Fibroblast of mammary gland (primary cell): ENCODE results near the gene CNN3.
A peak's percentile ranks its signal among the peaks of the same experiment; 100 is the strongest.

Experiments
- DNase-seq: peaks from one replicate; pipeline ENCODE4 v3.0.0-alpha.2; 2010; ENCODE audit warnings: low read depth
- H3K4me3 ChIP-seq: 2 replicates; pipeline ENCODE4 v1.5.1; 2011; ENCODE audit warnings: low read depth, mild to moderate bottlenecking, low read length, moderate library complexity; ENCODE audit not compliant: control insufficient read depth
- TF ChIP-seq, protein P1 (sequence below): conservative IDR thresholded peaks from 2 replicates; pipeline ENCODE4 v1.5.1; 2011; ENCODE audit warnings: low read depth, low read length, inconsistent platforms; ENCODE audit not compliant: control insufficient read depth, insufficient read depth

Gene CNN3

DNA sequence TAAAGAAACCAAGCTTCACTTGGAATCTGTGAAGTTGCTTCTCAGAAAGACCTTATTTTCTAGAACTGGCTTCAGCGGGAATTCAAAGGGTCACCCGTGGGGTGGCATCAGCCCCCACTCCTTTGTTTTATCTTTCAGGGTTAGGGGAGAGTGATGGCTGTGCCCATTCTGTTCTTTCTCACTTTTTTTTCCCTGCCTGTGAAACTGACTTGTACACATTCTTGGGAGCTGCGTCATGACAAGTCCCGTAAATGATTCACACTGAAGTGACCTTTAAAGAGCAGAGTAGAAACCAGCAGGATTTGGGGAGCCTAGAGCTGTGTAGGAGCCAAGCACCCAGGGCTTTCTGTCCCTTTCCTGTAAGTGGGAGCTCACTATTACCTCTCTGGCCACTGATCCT, 63.0 kb downstream of the CNN3 start:
- peak; percentile 89 for DNase-seq
- no peak overlapping the region for H3K4me3 ChIP-seq
- TF ChIP-seq, protein P1, sequence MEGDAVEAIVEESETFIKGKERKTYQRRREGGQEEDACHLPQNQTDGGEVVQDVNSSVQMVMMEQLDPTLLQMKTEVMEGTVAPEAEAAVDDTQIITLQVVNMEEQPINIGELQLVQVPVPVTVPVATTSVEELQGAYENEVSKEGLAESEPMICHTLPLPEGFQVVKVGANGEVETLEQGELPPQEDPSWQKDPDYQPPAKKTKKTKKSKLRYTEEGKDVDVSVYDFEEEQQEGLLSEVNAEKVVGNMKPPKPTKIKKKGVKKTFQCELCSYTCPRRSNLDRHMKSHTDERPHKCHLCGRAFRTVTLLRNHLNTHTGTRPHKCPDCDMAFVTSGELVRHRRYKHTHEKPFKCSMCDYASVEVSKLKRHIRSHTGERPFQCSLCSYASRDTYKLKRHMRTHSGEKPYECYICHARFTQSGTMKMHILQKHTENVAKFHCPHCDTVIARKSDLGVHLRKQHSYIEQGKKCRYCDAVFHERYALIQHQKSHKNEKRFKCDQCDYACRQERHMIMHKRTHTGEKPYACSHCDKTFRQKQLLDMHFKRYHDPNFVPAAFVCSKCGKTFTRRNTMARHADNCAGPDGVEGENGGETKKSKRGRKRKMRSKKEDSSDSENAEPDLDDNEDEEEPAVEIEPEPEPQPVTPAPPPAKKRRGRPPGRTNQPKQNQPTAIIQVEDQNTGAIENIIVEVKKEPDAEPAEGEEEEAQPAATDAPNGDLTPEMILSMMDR = no peak

DNA sequence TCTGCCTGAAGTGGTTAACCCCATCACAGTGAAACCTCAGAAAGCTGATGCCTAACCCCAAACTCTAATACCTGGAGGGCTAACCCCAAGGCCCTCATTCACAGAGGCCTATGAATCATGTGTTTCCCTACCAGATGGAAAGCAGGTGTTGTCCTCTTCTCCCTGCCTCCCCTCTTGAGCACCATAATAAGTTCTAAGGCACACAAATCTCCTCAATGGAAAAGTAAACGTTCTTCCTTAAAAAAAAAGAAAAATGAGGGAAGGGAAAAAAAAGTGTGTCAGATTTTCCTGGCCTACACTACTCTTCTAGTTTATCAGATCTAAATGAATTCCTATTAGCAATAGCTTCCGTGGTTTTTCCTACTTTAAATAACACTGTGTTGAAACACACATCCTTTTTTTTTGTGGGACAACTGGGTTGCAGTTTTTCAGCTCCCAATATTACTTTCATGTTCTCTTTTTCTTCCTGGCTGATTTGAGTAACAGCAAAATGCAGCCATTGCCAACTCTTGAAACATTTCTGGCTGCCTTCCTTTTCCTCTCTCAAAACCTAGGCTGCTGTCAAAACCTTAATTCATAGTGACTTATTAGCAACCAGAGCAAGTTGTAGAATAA, 63.5 kb downstream of the CNN3 start:
- no peak overlapping the region for H3K4me3 ChIP-seq
- TF ChIP-seq, protein P1 = no peak
- DNase-seq = peak; percentile 75

DNA sequence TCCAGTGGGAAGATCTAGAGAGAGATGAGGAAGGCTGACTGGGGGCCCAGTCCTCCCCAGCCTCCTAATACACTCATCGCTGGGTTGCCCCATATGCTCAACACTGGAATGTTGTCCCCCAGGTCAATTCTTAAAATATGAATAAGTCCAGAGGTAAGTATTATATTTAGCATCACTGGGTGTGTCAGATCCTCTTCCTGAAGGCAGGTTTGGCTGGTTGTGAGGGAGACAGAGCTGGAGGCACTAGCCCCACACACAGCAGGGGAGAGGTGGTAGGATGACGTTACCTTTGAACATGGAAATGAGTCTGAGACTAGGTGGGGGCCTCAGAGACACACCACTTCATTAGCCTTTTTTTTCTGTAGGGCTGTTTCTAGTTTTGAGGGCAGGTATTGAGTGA, 64.2 kb downstream of the CNN3 start:
- H3K4me3 ChIP-seq = no peak overlapping the region
- DNase-seq = no peak
- TF ChIP-seq, protein P1 = no peak

DNA sequence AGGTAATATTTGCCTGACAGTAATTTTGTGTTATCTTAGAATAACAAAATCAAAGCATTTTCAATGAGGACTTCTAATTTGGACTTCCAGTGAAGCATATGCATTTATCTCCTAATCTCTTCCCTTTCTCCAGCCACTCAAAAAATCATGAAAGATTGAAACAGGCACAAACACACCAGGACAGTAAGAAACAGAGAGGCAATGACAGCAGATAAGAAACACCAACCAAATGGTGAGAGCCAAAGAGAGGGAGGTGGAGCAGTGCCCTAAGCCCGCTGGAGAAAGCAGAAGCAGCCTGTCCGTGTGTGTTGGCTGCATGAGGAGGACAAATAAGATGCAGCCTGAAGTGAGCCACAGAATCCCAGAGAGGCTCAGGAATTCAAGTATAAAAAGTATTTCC, 67.7 kb downstream of the CNN3 start:
- H3K4me3 ChIP-seq = no peak overlapping the region
- TF ChIP-seq, protein P1 = no peak
- no peak for DNase-seq

DNA sequence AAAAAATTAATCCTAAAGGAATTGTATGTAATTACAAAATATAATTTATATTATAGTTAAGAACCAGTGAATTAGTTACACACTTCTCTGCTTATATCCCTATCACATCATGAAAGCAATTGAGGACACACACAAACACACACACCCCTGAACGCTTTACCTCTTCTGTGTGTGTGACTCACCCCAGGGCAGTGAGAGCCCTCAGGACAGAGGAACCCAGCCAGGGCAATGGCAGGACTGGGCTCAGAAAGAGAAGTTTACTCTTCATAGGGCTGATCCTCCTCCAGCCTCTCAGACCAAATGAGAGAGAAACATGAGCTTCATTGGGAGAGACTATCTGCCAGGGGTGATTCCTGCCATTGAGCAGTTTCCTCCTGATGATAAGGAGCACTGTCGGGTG, 68.6 kb downstream of the CNN3 start:
- DNase-seq = peak; percentile 12
- TF ChIP-seq, protein P1 = no peak
- no peak overlapping the region for H3K4me3 ChIP-seq

DNA sequence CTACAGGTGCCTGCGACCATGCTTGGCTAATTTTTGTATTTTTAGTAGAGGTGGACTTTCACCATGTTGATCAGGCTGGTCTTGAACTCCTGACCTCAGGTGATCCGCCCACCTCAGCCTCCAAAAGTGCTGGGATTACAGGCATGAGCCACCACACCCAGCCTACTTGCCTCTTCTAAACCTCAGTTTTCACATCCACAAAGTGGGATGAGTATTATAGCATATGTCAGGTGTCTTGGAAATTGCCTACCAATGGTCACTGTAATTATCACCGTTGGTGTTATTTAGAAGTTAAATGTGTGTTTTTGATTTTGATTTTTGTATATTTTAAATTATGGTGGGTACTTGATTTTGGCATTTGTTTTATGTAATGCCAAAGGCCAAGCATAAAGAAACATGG, 70.0 kb downstream of the CNN3 start:
- no peak for DNase-seq
- TF ChIP-seq, protein P1 = no peak
- no peak overlapping the region for H3K4me3 ChIP-seq

DNA sequence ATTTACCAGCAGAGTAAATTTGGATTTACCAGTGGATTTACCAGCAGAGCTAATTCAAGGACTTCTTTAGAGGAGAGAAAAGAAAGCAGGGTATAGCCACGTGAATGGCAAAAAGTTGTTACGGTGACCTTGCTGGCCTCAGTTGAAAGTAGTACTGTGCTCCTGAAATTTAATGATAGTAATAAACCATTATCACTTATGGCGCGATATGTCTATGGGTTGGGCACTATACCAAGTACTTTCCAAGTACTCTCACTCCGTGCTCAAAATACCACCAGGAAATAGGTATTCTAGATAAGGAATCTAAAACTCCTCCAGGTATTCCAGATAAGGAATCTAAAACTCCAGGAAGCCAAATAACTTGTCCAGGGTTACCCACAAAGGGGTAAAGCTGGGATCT, 70.9 kb downstream of the CNN3 start:
- no peak overlapping the region for H3K4me3 ChIP-seq
- no peak for DNase-seq
- TF ChIP-seq, protein P1 = no peak
